Measurements from ENCODE around the gene GSE1. TPM values are rescaled to one million over a fixed set of nuclear protein-coding genes. Genes with fewer than 3 reads are reported as not detected.

GSE1 gene
- total and polyA plus RNA-seq, 2 of the 13 experiments (the other 11 are each of a cell fraction or from before 2014, with no cell fraction given) = 16.1 to 31.2 TPM

GRCh38 chr16:85608515-85608885 is 4.6 kb upstream of the GSE1 start:
- Histone ChIP-seq H3K27ac (ENCODE audit: extremely low read length, insufficient read depth, low read length) (no peak overlapping the region), H3K36me3 (replicated peaks in 1 of 2; ENCODE audit: control insufficient read depth in 1 of 2, insufficient read depth in 2 of 2, low read length in 2 of 2) (peaks cover 0 to 7% of the 10 kb centered on the region in 2 experiments; a peak in 2 of 5 replicates), H3K4me2 (ENCODE audit: low read depth, low read length) (no peak overlapping the region), H3K4me1 (ENCODE audit: insufficient read depth, low read length) (peaks cover 17% of the 10 kb centered on the region), H3K4me3 (replicated peaks in 1 of 3; ENCODE audit: insufficient read depth in 1 of 3, low read depth in 2 of 3, low read length in 3 of 3) (no peak overlapping the region), H3K79me2 (ENCODE audit: insufficient read depth, low read length) (peaks cover 9% of the 10 kb centered on the region), H4K20me1 (ENCODE audit: insufficient read depth, low read length) (peaks cover 38% of the 10 kb centered on the region), H3K9me3 (ENCODE audit: low read length) (no peaks in the 10 kb centered on the region), H2AFZ (ENCODE audit: low read length) (no peak overlapping the region), H3K27me3 (ENCODE audit: control insufficient read depth in 1 of 2, insufficient read depth in 2 of 2, low read length in 2 of 2) (no peaks in the 10 kb centered on the region), H3K9ac (ENCODE audit: insufficient read depth, low read depth, low read length) (no peak overlapping the region)
- TF ChIP-seq PTBP1 (IDR thresholded peaks at IDR 0.05; ENCODE audit: low read depth, low read length, poor library complexity, severe bottlenecking) (no peak), TAF15 (IDR thresholded peaks at IDR 0.05; ENCODE audit: low read depth, low read length, poor library complexity, severe bottlenecking) (no peak), DRAP1 (CRISPR knock-in tag; IDR thresholded peaks at IDR 0.05) (no peak), ZSCAN29 (CRISPR knock-in tag; conservative IDR thresholded peaks at IDR 0.05) (no peak), ZNF691 (CRISPR knock-in tag; IDR thresholded peaks at IDR 0.05; ENCODE audit: borderline replicate concordance, low read depth) (no peak), PAXIP1 (CRISPR knock-in tag; conservative IDR thresholded peaks at IDR 0.05) (no peak), GLI4 (CRISPR knock-in tag; IDR thresholded peaks at IDR 0.05; ENCODE audit: borderline replicate concordance) (no peak), ZNF883 (CRISPR knock-in tag; IDR thresholded peaks at IDR 0.05; ENCODE audit: not compliant biosample characterization) (no peak), ZNF337 (CRISPR knock-in tag; IDR thresholded peaks at IDR 0.05; ENCODE audit: borderline replicate concordance, low read depth) (no peak), ZNF549 (CRISPR knock-in tag; IDR thresholded peaks at IDR 0.05) (no peak), ZBTB38 (CRISPR knock-in tag; IDR thresholded peaks at IDR 0.05) (no peak), RCOR2 (CRISPR knock-in tag; IDR thresholded peaks at IDR 0.05) (no peak), ZNF576 (CRISPR knock-in tag; IDR thresholded peaks at IDR 0.05) (no peak), ZNF501 (CRISPR knock-in tag; IDR thresholded peaks at IDR 0.05) (no peak), ZGPAT (CRISPR knock-in tag; IDR thresholded peaks at IDR 0.05) (no peak), SUZ12 (IDR thresholded peaks at IDR 0.05; ENCODE audit: low read depth, low read length) (no peak), SSRP1 (CRISPR knock-in tag; IDR thresholded peaks at IDR 0.05) (no peak), HMG20A (CRISPR knock-in tag; IDR thresholded peaks at IDR 0.05; ENCODE audit: borderline replicate concordance) (no peak), CEBPB (IDR thresholded peaks at IDR 0.05; ENCODE audit: borderline replicate concordance, low read depth, low read length) (no peak), NONO (IDR thresholded peaks at IDR 0.05) (no peak), NONO (CRISPR knock-in tag; conservative IDR thresholded peaks at IDR 0.05) (no peak)
- 94% methylated on average over 11 of the region's 11 CpGs for WGBS (ENCODE audit: low lambda C conversion rate)
- FAIRE-seq = no peak
- intact Hi-C loops (cut with micrococcal nuclease; ENCODE audit: unreplicated experiment) (no loop called here), in situ Hi-C loops (cut with HindIII; ENCODE audit: extremely low pct_ligation_motif_present, low pct_unique_long_range_greater_than_20kb) (loop anchor here (5.0 kb wide), 1 partner anchor 166 kb away; no protein-coding TSS in a partner anchor)
- ATAC-seq = no peak
- ChIA-PET CTCF (ENCODE audit: low intra/inter-chr PET ratio, low total read pairs) (interaction anchor here (5.1 kb wide), 1 partner anchor 187 kb away, joined by 93 read pairs; no protein-coding TSS in a partner anchor), POLR2A (no interaction called here)
- DNase-seq (ENCODE audit: low spot score) = no peak
- BruUV-seq (replicated peaks) = no TSS peak
